Stimulated activated CD8-positive, alpha-beta memory T cell treated with anti-CD3 and anti-CD28 coated beads, Interleukin-4, amount 100 ng/mL, for 4 hours (primary cell): ENCODE measurements around the gene TGFBR1.

Source experiments
- DNase-seq, 2 donors: peaks; one replicate each; pipeline ENCODE4 v3.0.0-alpha.2; 2020; ENCODE audit warnings: low read depth in 2 of 2, low spot score in 1 of 2

TGFBR1 gene

GRCh38 chr9:99104459-99105151, at the start of gene TGFBR1:
TGFBR1 (plus strand) TSS chr9:99105113; CDS start chr9:99105206, 93 bp downstream.
- peak; percentile 71 to 88 for DNase-seq

- DNase-seq, result no peak
Observed at GRCh38 chr9:99055384-99055783, 49.5 kb upstream of the TGFBR1 start.

DNA sequence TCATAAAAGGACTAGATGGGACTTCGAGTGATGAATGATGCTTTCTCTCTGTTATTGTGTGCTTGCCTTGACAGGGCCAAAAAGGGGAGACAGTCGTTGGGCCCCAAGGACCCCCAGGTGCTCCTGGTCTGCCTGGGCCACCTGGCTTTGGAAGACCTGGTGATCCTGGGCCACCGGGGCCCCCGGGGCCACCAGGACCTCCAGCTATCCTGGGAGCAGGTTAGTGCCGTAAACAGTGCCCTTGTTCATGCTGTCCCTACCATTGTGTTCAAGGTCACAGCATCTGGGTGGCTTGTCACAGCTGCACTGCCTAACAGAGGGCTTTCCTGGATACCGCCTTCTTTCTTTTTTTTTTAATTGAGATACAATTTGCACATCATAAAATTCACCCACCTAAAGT, 48.7 kb upstream of the TGFBR1 start:
- DNase-seq, result no peak

- no peak for DNase-seq
Observed at GRCh38 chr9:99056886-99057664, 47.8 kb upstream of the TGFBR1 start.

DNA sequence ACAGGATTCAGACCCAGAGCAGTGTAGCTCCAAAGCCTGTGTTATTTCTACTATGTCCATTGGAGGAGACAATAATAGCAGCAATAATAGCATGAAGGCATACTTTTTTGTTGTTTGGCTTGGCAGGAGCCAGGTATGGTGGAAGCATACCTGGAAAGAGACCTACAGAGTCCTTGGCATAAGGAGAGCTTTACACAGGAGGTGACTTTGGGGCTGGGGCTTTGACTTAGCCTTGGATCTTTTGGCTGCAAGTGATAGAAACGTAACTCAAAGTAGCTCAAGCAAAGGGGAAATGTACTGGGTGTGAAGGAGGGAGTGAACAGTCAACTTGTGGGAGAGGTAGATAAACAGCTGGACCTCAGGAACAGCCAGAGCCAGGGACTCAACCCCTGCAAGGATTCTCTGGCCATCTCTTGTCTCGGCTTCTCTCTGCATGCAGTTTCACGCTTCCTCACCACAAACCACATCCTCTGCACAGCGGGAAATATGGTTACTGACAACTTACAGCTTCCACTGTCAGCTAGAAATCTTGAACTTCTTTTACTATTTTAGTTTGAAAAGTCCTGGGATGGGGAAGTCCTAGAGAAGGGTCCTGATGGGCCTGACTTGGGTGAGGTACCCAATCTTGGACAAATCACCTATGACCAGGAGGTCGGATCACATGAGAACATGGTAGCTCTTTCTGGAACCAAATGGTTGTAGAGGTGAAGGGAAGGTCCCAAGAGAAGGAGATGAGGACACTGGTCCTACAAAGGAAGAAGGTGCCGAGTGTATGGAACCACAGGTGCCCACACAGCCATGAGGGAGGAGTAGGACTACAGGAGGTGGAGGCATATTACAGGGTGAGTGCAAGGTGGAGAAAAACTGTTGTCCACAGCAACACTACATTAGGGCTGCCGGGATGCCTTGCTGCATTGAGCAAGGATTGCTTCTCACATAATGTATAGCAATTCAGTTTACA, 47.0 kb upstream of the TGFBR1 start:
- DNase-seq, result peak; percentile 47 to 60

DNA sequence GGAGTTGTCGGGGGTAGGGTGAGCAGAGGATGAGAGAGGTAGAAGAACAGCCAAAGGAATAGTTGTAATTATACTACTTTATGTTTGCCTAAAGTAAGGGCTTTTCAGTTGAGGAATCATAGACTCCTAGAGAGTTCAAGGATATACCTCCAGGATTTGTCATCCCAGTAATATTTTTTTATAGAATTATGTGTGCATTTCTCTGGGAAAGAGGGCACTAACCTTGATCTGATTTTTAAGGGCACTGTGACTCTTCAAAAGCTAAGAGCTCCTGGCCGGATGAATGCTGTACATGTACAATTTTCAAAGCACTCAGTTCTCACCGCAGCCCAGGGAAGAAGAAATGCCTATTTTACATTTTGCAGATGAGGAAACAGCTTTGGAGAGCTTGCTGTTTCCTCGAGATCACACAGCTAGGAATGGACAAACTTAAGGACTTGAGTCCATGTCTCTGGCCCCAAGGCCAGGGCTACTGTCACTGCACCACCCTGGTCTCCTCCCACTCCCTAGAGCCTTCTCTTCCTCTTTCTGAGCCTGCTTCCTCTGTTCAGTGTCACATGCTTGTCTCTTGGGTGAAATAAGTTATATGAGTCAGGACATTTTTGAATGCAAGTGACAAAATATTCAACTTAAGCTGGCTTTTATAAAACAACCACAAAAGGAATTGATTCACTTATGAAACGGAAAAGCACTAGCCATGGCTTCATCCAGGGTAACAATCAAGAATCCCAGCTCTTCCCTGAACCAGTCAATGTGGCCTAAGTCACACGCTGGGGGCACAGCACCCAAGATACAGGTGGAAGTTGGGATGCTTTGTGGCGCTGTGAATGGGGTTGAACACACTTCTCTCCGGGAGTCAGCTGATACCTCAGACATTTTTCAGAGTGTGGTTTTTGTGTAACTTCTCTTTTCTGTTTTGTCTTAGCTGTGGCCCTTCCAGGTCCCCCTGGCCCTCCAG, 45.7 kb upstream of the TGFBR1 start:
- DNase-seq, result no peak

GRCh38 chr9:99060621-99061020, 44.3 kb upstream of the TGFBR1 start:
- no peak for DNase-seq

- DNase-seq, result no peak
Observed at GRCh38 chr9:99062549-99062948, 42.4 kb upstream of the TGFBR1 start.

GRCh38 chr9:99063522-99063921, 41.4 kb upstream of the TGFBR1 start:
- no peak for DNase-seq

DNA sequence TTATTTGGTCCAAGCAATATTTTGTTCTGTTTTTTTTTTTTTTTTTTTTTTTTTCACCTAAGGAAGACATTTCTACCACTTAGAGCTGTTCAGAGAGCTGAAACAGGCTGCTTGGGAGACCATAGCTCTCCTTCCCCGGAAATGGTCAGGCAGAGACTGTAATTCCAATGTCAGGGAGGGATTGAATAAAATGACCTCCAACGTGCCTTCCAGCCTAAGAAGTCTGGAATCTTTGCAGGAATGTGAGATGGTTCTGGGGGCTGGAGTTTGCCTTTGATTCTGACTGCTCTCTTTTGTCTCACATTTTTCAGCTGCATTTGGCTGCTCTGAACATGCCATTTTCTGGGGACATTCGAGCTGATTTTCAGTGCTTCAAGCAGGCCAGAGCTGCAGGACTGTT, 38.3 kb upstream of the TGFBR1 start:
- no peak for DNase-seq

DNA sequence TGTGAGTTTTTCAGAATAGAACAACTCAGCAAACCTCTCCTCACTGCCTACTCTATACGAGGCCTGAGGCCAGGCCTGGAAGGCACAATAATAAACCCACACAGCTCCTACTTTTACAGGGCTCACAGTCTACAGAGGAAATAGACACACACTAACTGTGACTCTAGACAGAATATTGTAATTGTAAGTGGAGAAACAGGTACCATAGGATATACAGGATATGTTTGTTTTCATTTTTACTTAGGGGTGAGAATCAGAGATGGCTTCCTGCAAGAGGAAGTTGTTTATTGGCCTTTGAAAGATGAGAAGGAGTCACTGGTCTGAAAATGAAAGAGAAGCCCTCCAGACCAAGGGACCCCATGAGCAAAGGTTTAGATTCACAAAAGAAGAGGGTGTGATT, 35.8 kb upstream of the TGFBR1 start:
- DNase-seq, result no peak

- DNase-seq, result no peak
Observed at GRCh38 chr9:99069546-99069945, 35.4 kb upstream of the TGFBR1 start.

DNA sequence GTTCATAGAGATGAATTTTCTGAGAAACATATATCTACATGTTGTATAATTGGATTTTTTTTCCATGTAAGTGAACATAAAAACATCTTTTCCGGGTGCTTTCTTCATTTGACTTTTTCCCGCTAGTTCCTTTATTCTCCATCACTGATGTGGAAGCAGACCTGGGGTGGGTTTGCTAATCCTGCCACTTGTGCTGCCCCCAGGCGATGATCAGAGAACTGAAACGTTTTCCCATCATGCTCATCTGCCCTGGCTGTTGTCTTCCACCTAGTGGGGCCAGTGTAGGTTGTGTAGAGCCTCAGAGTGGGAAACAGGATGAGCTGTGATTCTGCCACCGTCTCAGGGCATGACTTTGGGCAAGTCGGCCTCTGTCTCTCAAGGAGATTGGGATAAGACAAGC, 34.2 kb upstream of the TGFBR1 start:
- DNase-seq, result no peak

DNA sequence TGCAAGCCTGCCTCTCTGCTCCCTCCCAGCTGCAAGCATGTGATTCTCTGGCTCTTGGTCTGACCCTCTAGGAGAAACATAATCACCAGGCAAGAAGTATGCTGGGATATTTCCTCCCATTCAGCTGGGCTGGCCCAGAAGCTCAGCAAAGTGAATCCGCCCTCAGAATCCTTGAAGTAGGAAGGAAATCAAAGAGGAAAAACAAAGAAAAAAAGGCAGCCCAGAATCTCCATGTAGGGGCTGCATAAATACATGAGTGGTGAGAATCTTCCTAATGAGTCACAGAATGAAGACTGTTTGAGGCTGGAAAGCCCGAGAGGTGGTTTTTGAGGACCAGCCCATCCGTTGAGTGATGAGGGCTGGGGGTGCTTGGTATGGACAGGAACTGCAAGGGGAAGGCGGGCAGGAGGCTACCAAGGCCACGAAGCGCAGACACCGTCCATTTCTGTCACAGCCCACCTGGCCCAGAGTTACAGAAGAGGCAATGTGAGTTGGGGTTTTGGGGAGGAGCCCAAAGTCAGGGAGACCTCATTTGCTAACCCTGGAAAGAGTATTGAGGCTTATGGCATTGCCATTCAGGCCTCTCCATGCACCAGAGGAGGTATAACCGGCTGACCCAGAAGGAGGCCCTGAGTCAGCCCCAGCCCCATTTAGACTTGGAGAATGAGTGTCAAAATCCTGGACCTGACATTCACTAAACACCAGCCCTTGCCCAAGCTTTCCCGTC, 33.4 kb upstream of the TGFBR1 start:
- no peak for DNase-seq

DNA sequence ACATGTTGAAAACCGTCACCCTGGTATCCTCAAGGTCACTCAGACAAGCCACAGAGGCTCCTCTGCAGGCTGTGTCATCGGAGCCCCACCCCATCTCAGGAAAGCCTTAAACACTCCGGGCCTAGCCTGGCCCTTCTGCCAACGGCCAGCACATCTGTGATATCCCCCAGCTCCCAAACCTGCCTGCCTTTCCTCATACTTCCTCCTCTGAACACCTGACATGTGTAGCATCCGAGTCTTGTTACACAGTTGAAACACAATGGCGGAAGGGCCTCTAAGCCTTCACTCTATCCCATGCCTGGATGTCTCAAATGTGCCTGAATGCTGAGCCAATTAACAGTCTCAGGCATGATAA, 32.9 kb upstream of the TGFBR1 start:
- no peak for DNase-seq

GRCh38 chr9:99073347-99073746, 31.6 kb upstream of the TGFBR1 start:
- no peak for DNase-seq

DNA sequence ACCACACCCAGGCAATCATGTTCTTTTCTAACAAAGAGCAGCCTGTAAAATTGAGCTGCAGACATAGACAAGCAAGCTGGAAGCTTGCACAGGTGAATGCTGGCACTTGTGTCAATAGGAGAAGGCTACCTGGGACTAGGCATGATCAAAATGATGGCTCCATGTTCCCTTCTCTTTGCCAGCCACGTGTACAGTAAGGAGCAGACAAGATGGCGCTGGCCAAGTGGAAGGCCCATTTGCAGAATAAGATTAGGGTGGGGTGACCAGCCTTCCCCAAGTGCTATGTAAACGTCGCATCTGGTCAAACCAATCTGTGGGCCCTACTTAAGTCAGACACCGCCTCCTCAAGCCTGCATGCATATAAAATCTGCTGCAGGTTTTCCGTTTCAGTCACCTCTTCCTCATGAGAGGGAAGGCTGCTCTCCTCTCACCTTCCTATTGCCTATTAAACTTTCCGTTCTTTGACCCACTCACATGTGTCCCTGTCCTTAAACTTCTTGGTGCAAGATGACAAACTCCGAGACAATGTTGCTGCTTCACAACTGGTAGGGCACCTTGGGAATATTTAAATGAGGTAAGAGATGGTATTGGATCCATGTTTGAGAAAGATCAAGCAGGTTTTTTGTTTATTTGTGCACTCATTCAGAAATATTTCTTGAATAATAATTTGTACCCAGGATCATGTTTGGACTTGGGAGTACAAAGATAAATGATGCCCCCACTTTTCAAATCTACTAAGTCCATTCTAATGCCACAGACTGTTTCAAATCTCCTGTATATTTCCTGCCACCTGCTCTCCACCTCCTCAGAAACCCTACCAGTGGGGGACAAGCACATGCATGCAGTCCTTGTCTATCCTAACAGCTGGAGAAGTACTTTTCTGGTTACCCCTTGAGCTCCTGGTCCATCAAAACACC, 30.7 kb upstream of the TGFBR1 start:
- DNase-seq, result no peak

DNA sequence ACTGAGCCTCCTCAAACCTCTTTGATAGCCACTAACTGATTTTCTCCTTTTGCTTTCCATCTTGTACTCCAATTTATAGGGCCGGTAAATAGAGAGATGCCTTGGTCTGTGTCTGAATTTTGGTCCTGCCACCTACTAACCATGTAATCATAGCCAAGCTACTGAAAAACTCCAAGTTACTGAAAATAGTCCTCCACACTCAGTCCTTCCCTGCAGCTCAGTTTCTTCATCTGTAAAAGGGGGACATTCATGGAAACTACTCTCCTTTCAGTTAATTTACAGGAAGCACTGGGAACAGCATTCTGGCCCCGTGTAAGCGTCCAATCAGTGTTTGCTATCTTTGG, 30.0 kb upstream of the TGFBR1 start:
- DNase-seq, result no peak
